ENCODE results near the gene EML4.

EML4 gene

DNA sequence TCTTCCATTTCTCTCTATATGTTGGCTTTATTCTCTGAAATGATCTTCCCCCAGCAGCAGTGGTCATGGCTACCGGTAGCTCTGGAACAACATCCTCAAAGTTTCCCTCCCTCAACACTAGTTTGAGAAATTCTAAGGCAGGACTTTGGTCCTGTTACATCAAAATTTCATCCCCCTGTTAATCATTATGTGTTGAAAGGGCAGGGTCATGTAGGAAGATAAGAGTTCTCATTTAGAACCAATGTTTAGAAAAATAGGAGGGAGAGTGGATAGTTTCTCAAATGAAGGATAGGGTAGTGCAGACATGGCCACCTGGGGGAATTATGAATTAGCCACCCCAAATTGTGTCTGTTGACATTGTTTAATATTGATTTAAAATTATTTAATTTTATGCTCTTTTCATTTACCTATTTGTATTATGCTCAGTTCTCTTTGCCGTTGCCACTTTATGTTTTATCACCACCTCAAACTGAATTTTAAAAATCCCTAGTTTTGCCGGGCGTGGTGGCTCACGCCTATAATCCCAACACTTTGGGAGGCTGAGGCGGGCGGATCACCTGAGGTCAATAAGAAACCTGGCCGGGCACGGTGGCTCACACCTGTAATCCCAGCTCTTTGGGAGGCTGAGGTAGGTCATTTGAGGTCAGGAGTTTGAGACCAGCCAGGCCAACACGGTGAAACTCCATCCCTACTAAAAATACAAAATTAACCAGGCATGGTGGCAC, 22.3 kb downstream of the EML4 start:
- Mint-ChIP-seq H3K36me3 (peaks cover 3 to 7% of the 10 kb centered on the region in 2 donors), H3K4me1 (peaks cover 23 to 57% of the 10 kb centered on the region in 2 donors), H3K27ac (peak overlapping the region; percentile 31), H3K27me3 (no peaks in the 10 kb centered on the region), H3K4me3 (no peak overlapping the region), H3K9me3 (no peaks in the 10 kb centered on the region)
- ATAC-seq (replicated peaks) (no peak), DNase-seq (no peak)

DNA sequence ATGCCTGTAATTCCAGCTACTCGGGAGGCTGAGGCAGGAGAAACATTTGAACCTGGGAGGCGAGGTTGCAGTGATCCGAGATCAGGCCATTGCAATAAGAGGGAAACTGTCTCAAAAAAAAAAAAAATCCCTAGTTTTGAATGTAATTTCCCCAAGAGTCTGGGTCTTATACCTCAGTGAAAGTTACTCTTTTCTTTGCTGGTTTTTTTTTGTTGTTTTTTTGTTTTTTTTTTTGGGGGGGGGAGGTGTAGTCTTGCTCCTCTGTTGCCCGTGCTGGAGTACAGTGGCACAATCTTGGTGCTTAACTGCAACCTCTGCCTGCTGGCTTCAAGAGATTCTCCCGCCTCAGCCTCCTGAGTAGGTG, 22.8 kb downstream of the EML4 start:
- Mint-ChIP-seq H3K36me3 (peaks cover 6 to 10% of the 10 kb centered on the region in 2 donors), H3K27ac (no peak overlapping the region), H3K9me3 (no peaks in the 10 kb centered on the region), H3K4me3 (no peak overlapping the region), H3K4me1 (peaks cover 28 to 62% of the 10 kb centered on the region in 2 donors), H3K27me3 (no peaks in the 10 kb centered on the region)
- no peak for DNase-seq
- ATAC-seq (replicated peaks): no peak

DNA sequence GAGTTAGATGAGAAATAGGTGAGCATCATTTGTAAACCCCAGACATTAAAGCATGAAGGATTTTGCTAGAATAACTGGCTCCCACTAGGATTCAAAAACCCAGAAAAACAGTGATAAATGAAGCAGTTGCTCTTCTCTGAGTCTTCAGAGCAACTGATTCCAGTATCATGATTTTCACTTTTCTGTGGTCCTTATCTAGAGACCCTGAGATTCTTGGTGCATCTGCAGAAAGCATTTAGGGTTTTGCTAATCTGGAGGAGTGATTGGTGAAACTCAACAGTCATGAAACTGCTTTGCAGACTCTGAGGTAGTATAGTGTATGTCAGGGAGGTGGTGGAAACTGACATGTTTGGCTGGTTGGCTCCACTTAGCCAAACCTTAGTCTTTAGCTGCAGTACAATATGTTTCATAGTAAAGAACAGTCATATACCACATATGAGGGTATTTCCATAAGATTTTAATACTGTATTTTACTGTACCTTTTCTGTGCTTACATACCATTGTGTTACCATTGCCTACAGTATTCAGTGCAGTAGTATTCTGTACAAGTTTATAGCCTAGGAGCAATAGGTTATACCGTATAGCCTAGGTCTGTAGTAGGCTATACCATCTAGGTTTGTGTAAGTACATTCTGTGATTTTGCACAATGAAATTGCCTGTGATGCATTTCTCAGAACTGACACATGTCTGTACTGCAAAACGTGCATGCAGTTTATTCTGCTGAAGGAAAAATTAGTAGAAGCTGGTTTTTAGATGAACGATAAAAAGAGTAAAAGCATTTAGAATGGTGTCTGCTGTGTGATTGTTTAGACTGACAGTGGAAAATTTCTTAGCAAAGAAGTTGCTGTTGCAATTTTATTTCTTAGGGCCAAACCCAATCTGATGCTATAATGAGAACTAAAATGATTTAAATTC, 23.8 kb downstream of the EML4 start:
- DNase-seq (no peak), ATAC-seq (replicated peaks) (peak; percentile 67 to 68)
- Mint-ChIP-seq H3K27me3 (no peaks in the 10 kb centered on the region), H3K4me3 (no peak overlapping the region), H3K27ac (no peak overlapping the region), H3K9me3 (no peaks in the 10 kb centered on the region), H3K36me3 (peaks cover 5% of the 10 kb centered on the region in 2 donors), H3K4me1 (peaks cover 27 to 59% of the 10 kb centered on the region in 2 donors)

DNA sequence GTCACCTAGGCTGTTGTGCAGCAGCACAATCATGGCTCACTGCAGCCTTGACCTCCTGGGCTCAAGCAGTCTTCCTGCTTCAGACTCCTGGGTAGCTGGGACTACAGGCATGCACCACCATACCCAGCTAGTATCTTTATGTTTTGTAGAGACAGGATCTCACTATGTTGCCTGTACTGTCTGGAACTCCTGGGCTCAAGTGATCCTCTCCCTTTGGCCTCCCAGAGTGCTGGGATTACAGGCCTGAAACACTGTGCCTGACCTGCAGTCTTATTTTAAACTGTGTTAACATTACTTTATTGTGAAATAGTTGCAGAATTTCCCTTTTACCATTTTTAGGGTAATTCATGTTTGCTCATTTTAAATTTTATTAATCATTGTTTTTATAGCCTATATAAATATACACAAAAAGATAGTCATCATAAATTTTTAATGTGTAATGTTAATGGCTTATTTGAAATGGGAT, 24.6 kb downstream of the EML4 start:
- Mint-ChIP-seq H3K27me3 (no peaks in the 10 kb centered on the region), H3K9me3 (no peaks in the 10 kb centered on the region), H3K36me3 (peaks cover 7 to 9% of the 10 kb centered on the region in 2 donors), H3K4me3 (no peak overlapping the region), H3K27ac (no peak overlapping the region), H3K4me1 (peaks cover 35 to 66% of the 10 kb centered on the region in 2 donors)
- ATAC-seq (replicated peaks) (no peak), DNase-seq (no peak)

DNA sequence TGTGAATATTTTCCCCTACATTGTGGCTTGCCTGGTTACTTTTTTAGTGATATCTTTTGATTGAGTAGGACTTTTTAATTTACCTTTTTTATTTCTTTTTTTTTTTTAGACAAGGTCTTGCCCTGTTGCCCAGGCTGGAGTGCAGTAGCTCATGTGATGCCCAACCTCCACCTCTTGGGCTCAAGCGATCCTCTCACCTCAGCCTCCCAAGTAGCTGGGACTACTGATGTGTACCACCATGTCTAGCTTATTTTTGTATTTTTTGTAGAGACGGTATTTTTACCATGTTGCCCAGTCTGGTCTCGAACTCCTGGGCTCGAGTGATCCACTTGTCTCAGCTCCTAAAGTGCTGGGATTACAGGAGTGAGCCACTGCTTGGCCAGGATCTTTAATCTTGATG, 25.3 kb downstream of the EML4 start:
- H3K4me1 Mint-ChIP-seq: peaks cover 41 to 72% of the 10 kb centered on the region in 2 donors
- no peak overlapping the region for H3K27ac Mint-ChIP-seq
- DNase-seq (no peak), ATAC-seq (replicated peaks) (no peak)
- H3K36me3 Mint-ChIP-seq: peaks cover 14 to 15% of the 10 kb centered on the region in 2 donors
- H3K9me3 Mint-ChIP-seq: peaks cover 0 to 3% of the 10 kb centered on the region in 2 donors
- no peaks in the 10 kb centered on the region for H3K27me3 Mint-ChIP-seq
- no peak overlapping the region for H3K4me3 Mint-ChIP-seq

DNA sequence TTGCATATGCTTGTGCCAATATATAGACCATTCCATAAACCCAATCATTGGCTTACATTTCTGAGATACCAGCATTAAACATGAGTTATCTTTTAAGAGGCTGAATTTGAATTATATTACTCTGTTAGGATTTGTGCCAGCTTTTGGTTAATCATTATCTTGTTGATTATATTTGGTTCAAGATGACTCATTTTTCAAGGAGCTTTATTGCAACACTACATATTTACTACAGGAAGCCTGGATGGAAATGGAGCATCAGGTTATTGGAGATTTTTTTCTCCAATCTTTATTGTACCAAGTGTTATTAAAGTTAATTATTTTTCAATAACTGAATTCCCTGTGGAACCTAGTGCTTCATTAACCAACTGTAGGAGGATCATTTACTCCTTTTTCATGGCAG, 26.4 kb downstream of the EML4 start:
- H3K4me3 Mint-ChIP-seq: no peak overlapping the region
- peaks cover 0 to 5% of the 10 kb centered on the region in 2 donors for H3K9me3 Mint-ChIP-seq
- ATAC-seq (replicated peaks) (no peak), DNase-seq (no peak)
- no peak overlapping the region for H3K27ac Mint-ChIP-seq
- no peaks in the 10 kb centered on the region for H3K27me3 Mint-ChIP-seq
- H3K4me1 Mint-ChIP-seq: peaks cover 42 to 70% of the 10 kb centered on the region in 2 donors
- H3K36me3 Mint-ChIP-seq: peaks cover 18% of the 10 kb centered on the region in 2 donors

DNA sequence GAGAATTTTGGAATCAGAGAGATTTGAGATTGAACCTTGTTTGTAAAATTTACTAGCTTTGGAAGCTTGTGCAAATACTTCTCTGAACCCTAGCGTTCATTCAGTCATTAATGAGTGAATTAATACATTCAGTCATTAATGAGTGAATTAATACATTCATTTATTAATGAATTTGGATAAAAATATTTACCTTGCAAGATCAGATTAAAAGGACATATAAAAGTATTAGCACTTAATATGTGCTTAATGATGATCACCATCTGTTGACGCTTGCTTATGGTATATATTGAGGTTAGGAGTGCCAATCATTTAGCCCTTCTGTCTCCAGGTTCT, 26.9 kb downstream of the EML4 start:
- no peak for ATAC-seq (replicated peaks)
- H3K27ac Mint-ChIP-seq: no peak overlapping the region
- no peak for DNase-seq
- peaks cover 0 to 5% of the 10 kb centered on the region in 2 donors for H3K9me3 Mint-ChIP-seq
- no peak overlapping the region for H3K4me3 Mint-ChIP-seq
- peaks cover 42 to 70% of the 10 kb centered on the region in 2 donors for H3K4me1 Mint-ChIP-seq
- no peaks in the 10 kb centered on the region for H3K27me3 Mint-ChIP-seq
- H3K36me3 Mint-ChIP-seq: peaks cover 18% of the 10 kb centered on the region in 2 donors

DNA sequence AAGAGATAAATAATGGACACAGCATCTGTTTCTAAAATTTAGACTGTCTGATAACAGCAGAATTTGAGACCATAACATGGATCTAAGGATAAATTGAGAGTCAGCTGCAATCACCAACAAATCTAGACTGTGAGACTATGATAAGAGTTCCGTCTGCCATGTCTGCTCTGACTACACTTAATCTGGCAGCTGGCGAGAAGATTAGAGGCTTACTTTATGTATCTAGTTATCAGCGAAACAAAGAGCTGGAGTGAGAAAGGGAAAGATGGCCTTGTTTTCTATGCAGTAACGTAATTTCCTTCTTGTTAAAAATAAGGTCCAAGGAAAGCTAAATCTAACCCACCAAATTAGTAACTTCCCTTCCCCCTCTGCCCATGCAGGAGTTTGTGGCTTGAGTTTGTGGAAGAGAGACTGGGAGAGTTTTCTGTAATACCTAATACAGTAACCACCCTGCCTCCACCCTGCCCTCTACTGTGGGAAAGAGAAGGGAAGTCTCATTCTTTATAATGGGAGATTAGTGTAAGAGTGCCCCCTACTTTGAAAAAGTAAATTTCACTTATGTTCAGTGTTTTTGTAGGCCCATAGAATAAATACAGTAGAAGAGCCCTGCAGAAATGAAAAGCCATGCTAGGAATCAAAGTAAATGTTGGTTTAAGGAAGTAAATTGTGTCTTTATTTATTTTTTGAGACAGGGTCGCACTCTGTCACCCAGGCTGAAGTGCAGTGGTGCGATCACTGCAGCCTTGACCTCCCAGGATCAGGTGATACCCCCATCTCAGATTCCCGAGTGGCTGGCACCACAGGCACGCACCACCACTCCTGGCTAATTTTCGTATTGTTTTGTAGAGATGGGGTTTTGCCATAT, 27.5 kb downstream of the EML4 start:
- ATAC-seq (replicated peaks): peak; percentile 71 to 78
- Mint-ChIP-seq H3K9me3 (peaks cover 0 to 5% of the 10 kb centered on the region in 2 donors), H3K27me3 (no peaks in the 10 kb centered on the region), H3K36me3 (peaks cover 18% of the 10 kb centered on the region in 2 donors), H3K4me3 (no peak overlapping the region), H3K27ac (no peak overlapping the region), H3K4me1 (peaks cover 37 to 68% of the 10 kb centered on the region in 2 donors)
- no peak for DNase-seq

DNA sequence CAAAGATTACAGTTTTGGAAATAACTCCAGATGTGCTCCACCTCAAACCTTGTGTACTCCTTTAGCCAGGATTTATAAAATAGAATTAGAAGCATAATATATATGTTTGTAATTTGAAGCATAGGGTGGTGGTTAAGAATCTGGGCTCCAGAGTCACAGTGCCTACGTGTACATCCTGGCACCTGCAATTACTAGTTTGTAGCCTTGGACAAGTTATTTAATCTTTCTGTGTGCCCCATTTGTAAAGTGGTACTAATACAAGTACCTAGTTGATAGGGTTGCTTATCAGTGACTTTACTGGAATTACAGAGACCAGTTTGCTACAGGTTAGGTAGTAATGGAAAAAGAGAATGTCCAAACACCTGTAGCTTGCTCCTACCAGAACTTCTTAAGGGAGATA, 28.6 kb downstream of the EML4 start:
- Mint-ChIP-seq H3K4me1 (peaks cover 37 to 68% of the 10 kb centered on the region in 2 donors), H3K27ac (no peak overlapping the region), H3K27me3 (no peaks in the 10 kb centered on the region), H3K9me3 (peaks cover 0 to 5% of the 10 kb centered on the region in 2 donors), H3K4me3 (no peak overlapping the region), H3K36me3 (peaks cover 21% of the 10 kb centered on the region in 2 donors)
- ATAC-seq (replicated peaks) (no peak), DNase-seq (no peak)

DNA sequence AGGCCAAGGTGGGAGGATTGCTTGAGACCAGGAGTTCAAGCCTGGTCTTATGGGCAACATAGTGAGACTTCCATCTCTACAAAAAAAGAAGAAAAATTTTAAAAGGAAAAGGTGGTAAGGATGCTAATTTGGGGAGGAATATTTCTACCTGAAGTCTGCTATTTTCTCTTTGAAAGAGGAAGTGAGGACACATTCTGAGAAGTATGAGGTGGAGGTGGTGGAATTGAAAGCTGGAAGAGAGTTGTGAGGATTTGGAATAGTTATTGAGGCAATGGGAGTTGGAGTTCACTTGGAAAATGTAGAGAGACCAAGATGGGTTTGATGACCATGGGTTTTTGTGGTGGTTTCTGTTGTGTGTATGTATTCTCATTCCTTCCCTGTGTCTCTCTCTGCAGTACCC, 29.3 kb downstream of the EML4 start:
- Mint-ChIP-seq H3K36me3 (peaks cover 21% of the 10 kb centered on the region in 2 donors), H3K9me3 (peaks cover 0 to 5% of the 10 kb centered on the region in 2 donors), H3K4me1 (peaks cover 35 to 64% of the 10 kb centered on the region in 2 donors), H3K27me3 (no peaks in the 10 kb centered on the region), H3K4me3 (peak overlapping the region in 1 of 2 donors; percentile 19), H3K27ac (peak overlapping the region; percentile 48)
- ATAC-seq (replicated peaks): no peak
- DNase-seq: no peak

DNA sequence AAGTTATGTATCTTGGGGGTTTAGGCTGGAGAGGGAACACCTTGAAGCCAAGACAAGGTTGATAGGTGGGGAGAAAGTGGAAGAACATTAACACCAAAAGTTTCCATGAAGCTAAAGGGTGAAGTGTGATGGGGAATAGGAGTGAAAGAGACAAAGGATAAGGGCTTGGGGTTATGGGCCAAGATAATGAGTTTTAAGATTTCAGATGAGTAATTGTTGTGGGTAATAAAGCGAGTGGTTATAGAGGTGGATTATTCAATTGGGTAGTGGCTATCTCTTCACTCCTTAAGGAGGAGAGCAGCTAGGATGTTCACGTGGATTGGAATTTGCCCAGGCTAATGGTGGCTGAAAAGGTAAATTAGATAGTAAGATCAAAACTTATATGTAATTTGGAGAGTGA, 29.8 kb downstream of the EML4 start:
- Mint-ChIP-seq H3K27me3 (no peaks in the 10 kb centered on the region), H3K4me1 (peaks cover 33 to 63% of the 10 kb centered on the region in 2 donors), H3K9me3 (peaks cover 0 to 5% of the 10 kb centered on the region in 2 donors), H3K4me3 (no peak overlapping the region), H3K36me3 (peaks cover 21% of the 10 kb centered on the region in 2 donors), H3K27ac (peak overlapping the region; percentile 21)
- ATAC-seq (replicated peaks) (peak in 1 of 2 donors; percentile 22), DNase-seq (no peak)

DNA sequence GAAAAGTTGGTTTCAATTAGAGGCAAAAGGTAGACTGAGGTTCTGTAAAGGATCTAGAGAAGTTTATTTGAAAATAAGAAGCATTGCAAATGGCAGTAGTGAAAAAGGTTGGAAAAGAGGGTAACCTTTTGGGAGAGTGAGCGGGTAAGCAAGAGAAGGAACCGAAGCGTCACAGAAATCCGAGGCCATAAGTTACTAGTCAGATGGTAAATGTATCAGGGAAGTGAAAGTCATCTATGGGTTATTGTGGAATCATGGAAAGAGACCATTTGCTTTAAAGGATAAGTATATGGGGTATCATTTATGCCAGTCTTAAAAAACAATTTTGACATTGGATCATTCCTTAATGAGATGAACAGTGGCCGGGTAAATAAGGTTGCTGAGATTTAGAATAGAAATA, 30.5 kb downstream of the EML4 start:
- ATAC-seq (replicated peaks): no peak
- H3K27ac Mint-ChIP-seq: peak overlapping the region; percentile 9

DNA sequence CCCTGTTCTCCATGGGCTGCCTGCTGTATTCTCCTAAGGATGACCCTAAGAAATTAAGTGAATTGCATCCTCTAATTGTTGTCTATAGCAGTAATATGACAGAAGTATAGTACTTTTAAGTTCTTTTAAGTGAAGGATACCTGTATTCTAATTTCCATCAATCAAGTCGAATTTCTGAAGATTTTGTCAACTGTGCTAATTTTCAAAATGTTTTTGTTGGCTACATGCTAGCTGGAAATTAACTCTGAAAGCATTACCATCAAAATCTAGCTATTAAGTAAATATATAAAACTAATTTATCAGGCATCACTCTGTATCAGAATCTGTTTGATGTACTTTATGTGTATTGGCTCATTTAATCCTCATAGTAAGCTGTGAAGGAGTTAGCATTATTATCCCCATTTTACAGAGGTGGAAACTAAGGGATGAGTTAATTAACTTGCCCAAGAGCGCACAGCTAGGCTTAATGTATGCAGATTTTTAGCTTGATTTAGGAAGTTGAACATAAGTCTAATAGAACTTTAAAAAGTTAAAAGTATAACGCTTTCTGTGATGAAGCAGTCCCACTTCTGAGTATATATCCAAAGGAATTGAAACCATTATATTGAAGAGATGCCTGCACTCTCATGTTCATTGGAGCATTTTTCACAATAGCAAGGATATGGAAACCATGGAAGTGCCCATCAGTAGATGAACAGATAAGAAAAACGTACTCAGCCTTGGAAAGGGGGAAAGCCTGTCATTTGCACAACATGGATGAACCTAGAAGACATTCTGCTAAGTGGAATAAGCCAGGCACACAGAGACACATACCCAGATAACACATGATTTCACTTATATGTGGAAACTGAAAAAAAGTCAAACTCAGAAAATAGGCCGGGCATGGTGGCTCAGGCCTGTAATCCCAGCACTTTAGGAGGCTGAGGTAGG, 32.0 kb downstream of the EML4 start:
- H3K9me3 Mint-ChIP-seq: peaks cover 0 to 5% of the 10 kb centered on the region in 2 donors
- peaks cover 36 to 64% of the 10 kb centered on the region in 2 donors for H3K4me1 Mint-ChIP-seq
- H3K27ac Mint-ChIP-seq: no peak overlapping the region
- H3K27me3 Mint-ChIP-seq: no peaks in the 10 kb centered on the region
- H3K4me3 Mint-ChIP-seq: no peak overlapping the region
- peaks cover 21% of the 10 kb centered on the region in 2 donors for H3K36me3 Mint-ChIP-seq
- ATAC-seq (replicated peaks): no peak
- no peak for DNase-seq

More for the DNA sequence above, 30.5 kb downstream of the EML4 start:
- DNase-seq: no peak
- peaks cover 33 to 58% of the 10 kb centered on the region in 2 donors for H3K4me1 Mint-ChIP-seq
- H3K36me3 Mint-ChIP-seq: peaks cover 21% of the 10 kb centered on the region in 2 donors
- no peak overlapping the region for H3K4me3 Mint-ChIP-seq
- no peaks in the 10 kb centered on the region for H3K27me3 Mint-ChIP-seq
- H3K9me3 Mint-ChIP-seq: peaks cover 0 to 5% of the 10 kb centered on the region in 2 donors
